ENCODE results near the gene FCRLB. TPM values are rescaled to one million over a fixed set of nuclear protein-coding genes. Genes with fewer than 3 reads are reported as not detected.

The FCRLB gene
- polyA plus RNA-seq, 3 donors = 0.36 to 0.44 (median 0.39) TPM

DNA sequence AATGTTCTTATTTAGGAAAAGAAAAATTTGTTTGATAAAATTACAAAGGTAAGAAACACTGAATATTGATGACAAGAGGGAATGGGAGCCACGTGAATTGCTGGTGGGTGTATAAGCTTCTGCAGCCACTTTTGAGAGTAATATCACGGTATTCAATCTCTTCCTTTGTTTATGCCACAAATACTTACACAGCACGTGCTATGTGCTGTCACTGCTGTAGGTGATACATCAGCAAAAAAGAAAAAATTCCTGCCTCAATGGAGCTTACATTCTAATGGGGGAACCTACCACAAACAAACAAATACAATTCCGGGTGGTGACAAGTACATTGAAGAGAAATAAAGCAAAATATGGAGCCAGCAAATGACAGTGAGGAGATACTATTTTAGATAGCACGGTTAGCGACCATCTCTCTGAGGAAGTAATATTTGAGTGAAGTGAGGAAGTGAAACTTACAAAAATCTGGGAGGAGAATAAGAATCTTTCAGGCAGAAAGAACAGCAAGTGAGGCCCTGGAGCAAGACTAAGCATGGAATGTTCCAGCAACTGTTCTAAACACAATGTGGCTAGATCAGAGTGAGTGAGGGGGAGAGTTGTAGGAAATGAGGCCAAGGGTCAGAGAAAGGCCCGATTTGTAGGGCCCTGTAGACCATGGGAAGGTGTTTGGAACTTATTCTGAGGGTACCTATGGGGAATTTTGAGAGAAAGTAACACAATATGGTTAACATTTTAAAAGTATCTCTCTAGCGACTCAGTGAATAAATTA is 2.6 kb upstream of the FCRLB start:
- Histone ChIP-seq H3K4me2 (replicated peaks; ENCODE audit: extremely low read depth, low read length, poor library complexity, severe bottlenecking) (peak overlapping the region; percentile 56), H3K4me3 (replicated peaks in 1 of 3; ENCODE audit: low read depth in 2 of 3, low read length in 3 of 3) (peak overlapping the region in 1 of 3 experiments; percentile 31), H4K20me1 (ENCODE audit: insufficient read depth, low read length) (no peaks in the 10 kb centered on the region), H3K27me3 (ENCODE audit: control insufficient read depth in 2 of 2, insufficient read depth in 2 of 2, low read length in 2 of 2) (peaks cover 64 to 81% of the 10 kb centered on the region in 2 donors), H3K9me3 (replicated peaks in 1 of 2; ENCODE audit: control insufficient read depth in 1 of 2, insufficient read depth in 1 of 2, low read length in 2 of 2) (no peaks in the 10 kb centered on the region), H3K79me2 (ENCODE audit: insufficient read depth, low read length) (no peaks in the 10 kb centered on the region), H3K4me1 (ENCODE audit: control insufficient read depth in 1 of 2, insufficient read depth in 2 of 2, low read length in 2 of 2) (peaks cover 42 to 52% of the 10 kb centered on the region in 2 donors), H3K9ac (ENCODE audit: insufficient read depth, low read length, poor library complexity, severe bottlenecking) (no peak overlapping the region), H3K36me3 (replicated peaks in 1 of 2; ENCODE audit: control insufficient read depth in 1 of 2, insufficient read depth in 2 of 2, low read length in 2 of 2) (no peaks in the 10 kb centered on the region), H3K27ac (ENCODE audit: low read depth in 1 of 2, low read length in 2 of 2) (no peak overlapping the region), H2AFZ (ENCODE audit: insufficient read depth, low read depth, low read length, poor library complexity, severe bottlenecking) (no peak overlapping the region)
- Mint-ChIP-seq H3K4me1 (peaks cover 43% of the 10 kb centered on the region), H3K36me3 (peaks cover 2 to 16% of the 10 kb centered on the region in 2 donors), H3K27me3 (ENCODE audit: low read depth in 3 of 3) (peaks cover 56 to 86% (median 79%) of the 10 kb centered on the region in 3 donors), H3K27ac (peak overlapping the region in 6 of 7 donors; percentile 22 to 86 (median 56)), H3K9me3 (peaks cover 0 to 4% (median 0%) of the 10 kb centered on the region in 7 donors), H3K4me3 (peak overlapping the region in 1 of 2 donors; percentile 66)
- no peak for TF ChIP-seq CTCF (IDR thresholded peaks at IDR 0.05)
- intact Hi-C loops (cut with micrococcal nuclease) = no loop called here
- WGBS (ENCODE audit: insufficient coverage) = 33% methylated on average over 3 of the region's 8 CpGs
- DNase-seq = peak; percentile 47 to 71 (median 62)

DNA sequence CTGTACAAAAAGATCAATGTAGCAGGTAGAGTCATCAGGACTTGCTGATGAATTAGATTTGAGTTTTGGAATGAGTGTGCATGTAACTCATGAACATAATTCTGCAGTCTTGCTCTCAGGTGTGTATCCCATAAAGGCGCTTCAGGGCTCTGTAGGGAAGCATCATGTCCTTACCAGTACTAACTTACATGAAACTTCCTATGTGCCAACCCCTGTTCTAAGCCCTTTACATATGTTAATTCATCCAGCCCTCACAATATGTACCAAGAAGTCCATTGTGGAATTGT is 2.1 kb upstream of the FCRLB start:
- WGBS (ENCODE audit: insufficient coverage) = 83% methylated on average over 1 of the region's 1 CpG
- peak overlapping the region; percentile 56 for H3K4me2 ChIP-seq (replicated peaks; ENCODE audit: extremely low read depth, low read length, poor library complexity, severe bottlenecking)

More for the DNA sequence above, 2.1 kb upstream of the FCRLB start:
- Mint-ChIP-seq H3K36me3 (peaks cover 2 to 18% of the 10 kb centered on the region in 2 donors), H3K4me3 (peak overlapping the region in 1 of 2 donors; percentile 66), H3K27ac (peak overlapping the region in 3 of 7 donors; percentile 79 to 86 (median 85)), H3K9me3 (peaks cover 0 to 4% (median 0%) of the 10 kb centered on the region in 7 donors), H3K4me1 (peaks cover 43% of the 10 kb centered on the region), H3K27me3 (ENCODE audit: low read depth in 3 of 3) (peaks cover 61 to 89% (median 80%) of the 10 kb centered on the region in 3 donors)
- Histone ChIP-seq H3K9me3 (replicated peaks in 1 of 2; ENCODE audit: control insufficient read depth in 1 of 2, insufficient read depth in 1 of 2, low read length in 2 of 2) (no peaks in the 10 kb centered on the region), H3K27me3 (ENCODE audit: control insufficient read depth in 2 of 2, insufficient read depth in 2 of 2, low read length in 2 of 2) (peaks cover 63 to 81% of the 10 kb centered on the region in 2 donors), H3K9ac (ENCODE audit: insufficient read depth, low read length, poor library complexity, severe bottlenecking) (no peak overlapping the region), H3K36me3 (replicated peaks in 1 of 2; ENCODE audit: control insufficient read depth in 1 of 2, insufficient read depth in 2 of 2, low read length in 2 of 2) (no peaks in the 10 kb centered on the region), H3K4me3 (replicated peaks in 1 of 3; ENCODE audit: low read depth in 2 of 3, low read length in 3 of 3) (peak overlapping the region in 1 of 3 experiments; percentile 31), H4K20me1 (ENCODE audit: insufficient read depth, low read length) (no peaks in the 10 kb centered on the region), H3K27ac (ENCODE audit: low read depth in 1 of 2, low read length in 2 of 2) (no peak overlapping the region), H3K4me1 (ENCODE audit: control insufficient read depth in 1 of 2, insufficient read depth in 2 of 2, low read length in 2 of 2) (peaks cover 42 to 52% of the 10 kb centered on the region in 2 donors), H2AFZ (ENCODE audit: insufficient read depth, low read depth, low read length, poor library complexity, severe bottlenecking) (no peak overlapping the region), H3K79me2 (ENCODE audit: insufficient read depth, low read length) (no peaks in the 10 kb centered on the region)
- no peak for TF ChIP-seq CTCF (IDR thresholded peaks at IDR 0.05)
- no peak for DNase-seq
- intact Hi-C loops (cut with micrococcal nuclease) = no loop called here

All from CD14-positive monocyte (primary cell).